Stimulated activated CD4-positive, alpha-beta T cell treated with anti-CD3 and anti-CD28 coated beads, Interleukin-15, amount 100 ng/mL, for 48 hours (primary cell): ENCODE data around the gene TEX53.

Source experiments
- DNase-seq, 2 donors: peaks; one replicate each; pipeline ENCODE4 v3.0.0-alpha.2; 2020; ENCODE audit warnings: low read depth in 2 of 2

TEX53 gene

DNA sequence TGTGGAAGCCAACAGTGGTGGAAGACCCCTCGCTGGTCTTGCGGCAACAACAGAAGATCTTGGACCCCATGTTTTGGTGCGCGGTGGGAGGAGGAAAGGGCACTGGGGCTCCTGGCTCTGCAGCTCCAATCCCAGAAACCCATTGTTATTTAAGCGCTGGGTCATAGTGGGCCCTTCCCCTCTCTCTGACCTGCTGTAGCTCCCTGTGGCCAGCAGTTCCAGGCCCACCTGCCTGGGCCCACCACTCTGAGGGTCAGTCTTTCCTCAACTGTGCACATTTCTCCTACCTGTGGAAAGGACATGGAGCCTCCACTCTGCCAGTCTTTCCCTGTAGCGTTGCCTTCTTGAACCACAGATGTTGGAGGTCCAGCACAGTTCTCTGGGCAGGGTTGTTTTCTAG lies at the start of gene TEX53:
Gene TEX53, minus strand, starts transcription at position 101 of the 400 bp plus-strand sequence. Its CDS starts 31 bp downstream, at position 70.
- no peak for DNase-seq

DNA sequence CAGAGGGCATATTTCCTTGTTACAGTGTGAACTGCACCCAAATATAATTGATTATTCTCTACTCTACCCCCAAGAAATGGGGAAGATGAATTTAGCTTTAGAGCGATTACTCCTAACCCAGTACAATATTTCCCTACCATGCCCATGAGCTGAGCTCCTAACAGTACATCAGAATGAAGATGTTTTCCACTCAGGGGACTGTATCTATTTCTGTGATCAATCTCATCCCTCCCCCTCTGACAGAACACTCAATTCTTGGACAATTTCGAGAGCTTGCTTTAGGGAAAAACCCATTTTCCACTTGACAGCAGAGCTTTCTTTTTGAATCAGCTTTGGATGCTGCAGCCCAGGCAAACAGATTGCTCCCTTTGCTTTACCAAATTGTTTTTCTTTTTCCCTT lies 49.1 kb upstream of the TEX53 start:
- no peak for DNase-seq

DNA sequence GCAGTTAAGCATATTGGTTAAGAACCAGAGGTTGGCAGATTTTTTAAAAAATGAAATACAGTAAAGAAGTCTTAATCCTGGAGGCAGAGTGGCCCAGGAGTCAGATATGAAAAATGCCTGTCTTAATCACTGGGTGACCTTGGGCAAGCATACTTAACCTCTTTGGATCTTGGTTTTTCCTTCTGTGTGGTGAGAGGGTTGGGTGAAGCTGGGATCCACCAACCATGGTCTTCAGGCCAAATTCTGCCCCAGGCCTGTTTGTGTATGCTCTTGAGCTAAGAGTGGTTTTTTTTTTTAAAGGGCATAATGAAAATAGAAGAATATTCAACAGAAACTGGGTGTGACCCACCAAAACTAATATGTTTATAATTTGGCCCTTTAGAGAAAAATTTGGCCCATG lies 44.4 kb upstream of the TEX53 start:
- DNase-seq: no peak

DNA sequence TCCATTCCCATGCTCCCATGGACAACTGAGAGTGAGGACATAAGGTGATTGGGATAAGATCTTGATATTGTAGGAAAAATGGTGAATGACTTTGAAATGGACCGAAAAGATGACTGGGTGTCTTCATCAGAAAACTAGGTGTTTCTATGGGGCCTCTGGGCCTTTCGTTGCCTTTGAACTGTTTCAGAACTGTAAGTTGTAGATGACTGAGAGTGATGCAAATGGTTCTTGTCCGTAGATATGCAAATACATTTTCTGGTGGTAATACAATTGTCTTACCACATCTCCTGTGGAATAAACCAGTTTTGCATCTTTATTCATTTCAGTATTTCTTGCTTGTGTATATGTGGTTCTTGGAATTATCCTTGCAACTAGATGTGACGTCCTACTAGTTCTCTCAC lies 40.3 kb upstream of the TEX53 start:
- peak in 1 of 2 donors; percentile 38 for DNase-seq

DNA sequence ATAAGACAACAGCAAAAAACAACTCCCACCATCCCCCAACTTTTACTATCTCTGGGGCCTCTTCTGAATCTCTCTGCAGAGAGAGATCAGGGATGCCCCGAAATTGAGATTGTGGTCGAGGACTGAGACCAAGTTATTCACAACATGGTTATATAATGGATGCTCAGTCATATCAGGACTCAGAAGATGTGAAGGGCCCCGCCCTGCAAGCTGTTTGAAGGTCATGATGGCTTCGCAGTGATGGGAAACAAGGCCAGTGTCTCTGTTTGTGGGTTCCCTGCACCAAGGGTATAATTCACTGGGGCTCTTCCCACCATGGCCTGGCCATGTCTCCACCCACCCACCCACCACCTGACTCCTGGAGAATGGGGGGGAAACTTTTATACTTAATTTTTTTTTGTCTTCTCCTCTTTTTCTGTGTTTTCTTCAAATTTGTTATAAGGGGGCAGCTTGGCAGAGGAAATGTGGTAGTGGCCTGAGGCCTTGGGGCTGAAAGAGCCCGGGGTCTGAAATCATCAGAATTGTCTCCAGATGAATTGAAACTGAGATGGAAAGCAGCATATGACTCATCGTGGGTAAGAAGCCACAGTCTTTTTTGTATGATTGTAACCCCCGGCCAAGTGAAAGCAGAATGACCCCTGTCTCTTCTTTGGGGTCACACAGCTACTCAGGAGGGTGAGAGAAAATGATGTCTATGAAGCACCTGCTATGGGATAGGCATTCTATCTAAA lies 39.4 kb upstream of the TEX53 start:
- DNase-seq: peak; percentile 64 to 75

DNA sequence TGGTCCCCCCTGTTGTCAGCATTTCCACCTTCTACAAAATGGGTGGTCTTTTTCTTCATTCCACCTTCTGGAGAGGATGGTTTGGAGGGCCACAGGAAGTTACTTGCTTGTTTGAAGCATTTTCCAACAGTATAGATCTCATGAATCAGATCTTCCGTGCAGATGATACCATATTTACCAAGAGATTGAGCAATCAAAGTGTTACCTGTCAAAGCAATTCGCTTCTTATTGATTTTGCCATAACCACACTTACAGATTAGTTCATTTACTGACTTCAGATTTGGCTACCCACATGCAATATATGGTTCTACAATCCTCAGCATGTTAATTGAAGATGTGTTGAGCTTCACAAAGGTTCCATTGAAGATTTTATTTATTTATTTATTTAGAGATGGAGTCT lies 38.3 kb upstream of the TEX53 start:
- DNase-seq: no peak

DNA sequence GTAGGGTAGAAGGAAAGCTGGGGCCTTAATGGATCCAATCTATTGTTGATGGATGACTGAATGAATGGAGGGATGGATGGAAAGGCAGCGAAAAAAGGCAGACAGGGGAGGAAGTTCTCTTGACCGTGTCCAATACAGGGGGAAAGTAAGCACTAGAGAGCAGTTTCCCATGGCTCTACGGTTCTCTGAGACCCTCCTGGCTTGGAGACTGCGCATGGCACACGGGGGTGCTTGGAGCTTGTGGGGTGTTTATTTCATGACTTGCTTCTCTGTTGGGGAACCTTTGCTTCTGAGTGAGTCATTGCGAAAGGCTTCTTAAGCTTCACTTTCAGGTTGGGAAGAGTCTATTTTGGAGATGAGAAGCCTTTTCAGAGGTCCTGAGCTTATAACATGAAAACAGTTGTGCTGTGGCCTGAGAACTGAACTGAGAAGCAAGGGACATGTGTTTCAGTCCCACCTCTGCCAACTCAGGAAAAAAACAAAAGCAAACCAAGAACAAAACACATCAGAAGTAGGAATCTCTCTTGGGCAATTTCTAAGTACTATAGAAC lies 37.2 kb upstream of the TEX53 start:
- DNase-seq: no peak

DNA sequence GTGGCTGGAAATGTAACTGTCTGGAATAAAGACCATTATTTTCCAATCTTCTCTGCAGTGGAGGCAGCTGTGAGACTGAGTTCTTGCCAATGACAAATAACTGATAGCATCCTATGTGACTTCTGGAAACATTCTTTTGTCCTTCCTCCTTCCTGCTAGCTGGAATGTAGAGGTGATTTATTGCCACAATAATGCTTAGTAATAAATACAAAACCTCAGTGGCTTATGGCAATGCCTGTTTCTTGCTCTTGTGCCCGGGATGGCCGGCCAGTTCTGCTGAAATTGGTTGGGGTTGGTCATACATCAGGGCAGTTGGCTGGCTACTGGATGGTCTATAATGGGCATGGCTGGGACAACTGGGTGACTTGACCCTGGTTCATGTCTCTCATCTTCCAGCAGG lies 36.5 kb upstream of the TEX53 start:
- DNase-seq: no peak

DNA sequence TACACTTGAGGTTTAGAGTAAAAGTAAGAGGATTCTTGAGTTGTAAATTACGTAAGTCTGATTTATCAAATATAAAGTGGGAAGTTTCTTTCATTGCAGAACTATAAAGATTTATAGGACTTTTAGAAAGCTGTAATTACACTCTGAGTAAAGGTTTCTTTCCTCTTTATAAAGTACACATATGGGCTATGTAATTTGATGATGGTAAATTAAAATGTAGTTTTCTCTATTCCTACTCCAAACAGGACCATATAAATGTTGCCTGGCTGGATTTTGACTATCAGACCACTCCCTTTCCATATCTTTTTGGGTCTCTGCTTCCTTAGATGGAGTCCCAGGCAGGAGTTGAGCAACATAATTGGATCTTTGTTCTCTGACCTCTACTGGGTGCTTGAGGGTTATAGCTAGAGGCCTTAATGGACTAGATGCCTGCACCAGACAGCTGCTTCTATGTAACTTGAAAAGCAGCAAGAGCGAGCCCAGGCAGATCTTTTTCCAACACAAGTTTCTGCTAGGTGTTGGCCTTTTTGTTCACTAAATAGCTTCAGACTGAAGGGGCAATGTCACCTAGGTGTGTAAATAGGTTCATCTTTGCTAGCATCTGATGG lies 35.7 kb upstream of the TEX53 start:
- no peak for DNase-seq

DNA sequence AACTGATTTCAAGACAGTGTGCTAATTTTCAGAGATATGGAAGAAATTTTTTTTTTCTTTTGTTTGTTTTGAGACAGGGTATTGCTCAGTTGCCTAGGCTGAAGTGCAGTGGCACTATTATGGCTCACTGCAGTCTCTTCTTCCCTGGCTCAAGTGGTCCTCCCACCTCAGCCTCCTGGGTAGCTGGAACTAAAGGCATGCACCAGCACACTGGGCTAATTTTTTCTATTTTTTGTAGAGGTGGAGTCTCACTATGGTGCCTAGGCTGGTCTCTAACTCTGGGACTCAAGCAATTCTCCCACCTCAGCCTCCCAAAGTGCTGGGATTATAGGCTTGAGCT lies 34.3 kb upstream of the TEX53 start:
- DNase-seq: no peak

DNA sequence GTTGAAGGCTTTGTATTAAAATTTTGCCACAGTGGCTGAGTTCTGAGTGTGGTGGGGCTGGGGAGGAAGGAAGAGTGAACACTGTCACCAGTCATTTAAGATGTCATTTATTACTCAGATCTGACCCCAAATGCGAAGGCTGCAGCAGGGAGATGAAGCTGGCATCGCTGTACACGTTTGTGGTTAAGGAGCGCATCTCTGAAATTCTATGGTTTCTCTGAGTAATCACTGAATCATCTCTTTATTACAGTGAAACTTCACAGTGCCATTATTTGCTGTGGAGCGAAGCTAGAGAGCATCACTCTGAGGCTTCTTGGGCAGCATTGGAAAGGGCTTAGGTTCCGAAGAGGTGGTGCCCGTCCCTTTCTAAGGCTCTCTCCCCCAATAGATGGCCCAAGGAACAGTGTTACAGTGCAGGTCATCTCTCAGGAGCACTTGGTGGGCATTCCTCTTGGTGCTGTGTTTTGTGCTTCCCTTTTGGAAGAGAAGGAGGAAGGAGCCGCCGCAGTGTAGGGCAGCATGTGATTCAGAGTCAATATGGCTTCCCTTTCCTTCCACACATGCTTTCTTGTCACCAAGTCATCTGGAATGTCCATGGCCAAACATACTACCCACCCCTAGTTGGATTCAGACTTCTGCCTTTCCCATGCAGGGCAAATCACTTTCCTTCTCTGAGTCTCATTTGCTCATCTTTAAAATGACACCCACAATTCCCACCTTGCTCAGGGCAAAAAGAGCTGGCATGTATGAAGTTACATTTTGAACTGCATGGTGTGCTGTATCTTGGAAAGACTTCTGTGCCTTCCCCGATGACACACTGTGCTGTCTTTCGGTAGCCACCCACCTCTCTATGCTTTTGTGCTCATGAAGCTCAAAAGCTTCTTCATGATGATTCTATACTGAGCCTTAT lies 33.7 kb upstream of the TEX53 start:
- peak; percentile 65 to 75 for DNase-seq

DNA sequence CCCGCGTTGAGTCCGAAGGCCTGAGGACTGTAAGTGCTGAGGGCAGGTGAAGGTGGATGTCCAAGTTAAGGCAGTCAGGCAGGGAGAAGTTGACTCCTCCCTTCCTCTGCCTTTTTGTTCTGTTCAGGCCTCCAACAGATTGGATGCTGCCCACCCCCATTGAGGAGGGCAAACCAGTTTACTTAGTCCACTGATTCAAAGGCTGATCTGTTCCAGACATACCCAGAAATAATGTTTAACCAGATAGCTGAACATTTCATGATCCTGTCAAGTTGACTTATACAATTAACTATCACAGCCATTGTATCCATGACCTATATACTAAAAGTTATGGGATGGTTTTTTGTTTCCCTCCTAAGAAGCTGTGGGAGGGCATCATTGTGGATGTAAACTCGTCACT lies 32.7 kb upstream of the TEX53 start:
- no peak for DNase-seq

DNA sequence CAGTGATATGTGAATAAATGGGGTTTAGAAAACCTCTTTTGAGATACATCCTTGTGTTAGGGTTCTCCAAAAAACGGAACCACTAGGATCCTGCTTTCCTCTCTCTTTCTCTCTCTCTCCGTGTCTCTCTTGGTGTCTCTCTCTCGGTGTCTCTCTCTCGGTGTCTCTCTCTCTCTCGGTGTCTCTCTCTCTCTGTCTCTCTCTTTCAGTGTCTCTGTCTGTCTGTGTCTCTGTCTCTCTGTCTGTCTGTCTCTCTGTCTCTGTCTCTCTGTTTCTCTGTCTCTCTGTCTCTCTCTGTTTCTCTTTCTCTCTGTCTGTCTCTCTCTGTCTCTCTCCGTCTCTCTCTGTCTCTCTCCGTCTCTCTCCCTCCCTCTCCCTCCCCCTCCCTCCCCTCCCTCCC lies 32.2 kb upstream of the TEX53 start:
- no peak for DNase-seq

DNA sequence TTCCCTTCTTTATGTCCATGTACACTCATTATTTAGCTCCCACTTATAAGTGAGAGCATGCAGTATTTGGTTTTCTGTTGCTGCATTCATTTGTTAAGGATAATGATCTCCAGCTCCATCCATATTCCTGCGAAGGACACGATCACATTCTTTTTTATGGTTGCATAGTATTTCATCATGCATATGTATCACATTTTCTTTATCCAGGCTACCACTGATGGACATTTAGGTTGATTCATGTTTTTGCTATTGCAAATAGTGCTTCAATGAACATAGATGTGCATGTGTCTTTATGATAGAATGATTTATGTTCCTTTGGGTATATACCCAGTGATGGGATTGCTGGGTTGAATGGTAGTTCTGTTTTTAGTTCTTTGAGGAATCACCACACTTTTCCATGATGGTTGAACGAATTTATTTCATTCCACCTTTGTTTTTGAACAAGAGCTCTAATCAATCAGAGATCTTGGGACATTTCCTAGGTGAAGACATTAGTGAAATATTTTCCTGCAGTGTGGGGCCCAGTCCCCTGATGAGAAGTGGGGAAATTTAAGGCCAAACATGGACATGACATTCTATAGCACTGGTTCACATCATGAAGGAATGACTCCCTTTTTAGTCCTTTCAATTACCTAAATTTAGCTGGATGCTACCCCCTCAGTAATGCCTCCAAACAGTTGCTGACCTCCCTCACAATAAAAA lies 31.5 kb upstream of the TEX53 start:
- DNase-seq: no peak

DNA sequence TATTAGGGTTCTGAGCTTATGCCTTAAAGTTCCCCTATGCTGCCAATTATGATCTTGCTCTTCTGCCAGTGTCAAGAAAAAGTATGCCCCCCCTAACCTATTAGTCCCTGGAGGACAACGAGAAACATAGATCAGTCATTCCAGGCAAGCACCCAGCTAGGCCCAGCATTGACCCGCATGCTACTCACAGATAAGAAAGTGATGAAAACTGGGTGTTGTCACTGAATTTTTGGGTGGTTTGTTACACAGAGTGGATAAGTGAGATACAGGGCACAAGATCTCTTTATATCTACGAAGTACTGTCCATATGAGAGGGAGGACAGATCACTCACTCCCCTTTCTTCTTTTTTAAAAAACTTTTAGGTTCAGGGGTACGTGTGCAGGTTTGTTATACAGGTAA lies 30.8 kb upstream of the TEX53 start:
- no peak for DNase-seq

DNA sequence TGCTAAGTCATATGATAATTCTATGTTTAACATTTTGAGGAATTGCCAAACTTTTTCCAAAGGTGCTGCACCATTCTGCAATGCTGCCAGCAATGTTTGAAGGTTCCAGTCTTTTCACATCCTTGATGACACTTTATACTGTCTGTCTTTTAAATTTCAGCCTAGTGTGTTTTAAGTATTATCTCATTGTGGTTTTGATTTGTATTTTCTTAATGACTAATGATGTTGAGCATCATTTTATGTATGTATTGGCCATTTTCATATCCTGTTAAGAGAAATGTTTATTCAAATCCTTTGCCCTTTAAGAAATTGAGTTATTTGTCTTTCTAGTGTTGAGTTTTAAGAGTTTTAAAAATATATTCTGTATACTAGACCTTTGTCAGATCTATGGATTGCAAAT lies 29.4 kb upstream of the TEX53 start:
- no peak for DNase-seq

DNA sequence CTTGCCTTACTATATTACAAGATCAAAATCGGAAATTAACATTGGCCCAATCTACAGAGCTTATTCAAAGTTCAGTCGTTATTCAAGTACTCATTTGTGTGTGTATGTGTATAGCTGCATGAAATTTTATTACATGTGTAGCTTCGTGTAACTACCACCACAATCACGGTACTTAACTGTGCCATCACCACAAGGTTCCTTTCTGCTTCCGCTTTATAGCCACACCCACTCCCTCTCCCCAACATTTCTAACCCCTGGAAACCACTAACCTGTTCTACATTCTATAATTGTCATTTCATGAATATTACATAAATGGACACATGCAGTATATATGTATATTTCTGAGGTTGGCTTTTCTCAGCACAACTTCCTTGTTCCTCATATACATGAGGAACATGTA lies 28.3 kb upstream of the TEX53 start:
- no peak for DNase-seq

DNA sequence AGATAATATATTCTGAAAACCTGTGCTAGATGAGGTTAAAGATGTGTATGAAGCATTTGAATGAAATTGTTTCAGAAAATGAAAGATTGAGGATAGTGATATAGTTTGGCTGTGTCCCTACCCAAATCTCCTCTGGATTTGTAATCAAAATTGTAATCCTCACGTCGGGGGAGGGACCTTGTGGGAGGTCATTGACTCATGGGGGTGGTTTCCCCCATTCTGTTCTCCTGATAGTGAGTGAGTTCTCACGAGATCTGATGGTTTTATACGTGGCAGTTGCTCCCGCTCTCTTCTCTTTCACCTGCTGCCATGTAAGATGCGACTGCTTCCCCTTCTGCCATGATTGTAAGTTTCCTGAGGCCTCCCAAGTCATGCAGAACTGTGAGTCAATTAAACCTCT lies 26.4 kb upstream of the TEX53 start:
- DNase-seq: peak in 1 of 2 donors; percentile 22

DNA sequence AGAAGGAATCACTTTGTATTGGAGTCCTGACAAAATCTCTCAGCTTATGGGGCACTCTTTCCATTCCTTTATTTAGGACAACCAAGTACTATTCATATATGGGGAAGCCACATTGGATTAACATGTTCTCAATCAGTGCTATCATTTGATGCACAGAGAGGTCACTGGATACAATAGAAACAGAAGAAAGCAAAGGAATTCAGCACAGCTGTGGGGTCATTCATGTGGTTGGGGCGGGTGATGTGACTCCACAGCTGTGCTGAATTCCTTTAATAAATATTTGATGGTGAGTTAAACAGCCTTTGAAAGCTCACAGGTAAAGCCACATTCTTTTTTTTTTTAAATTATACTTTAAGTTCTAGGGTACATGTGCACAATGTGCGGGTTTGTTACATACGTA lies 25.2 kb upstream of the TEX53 start:
- DNase-seq: no peak

DNA sequence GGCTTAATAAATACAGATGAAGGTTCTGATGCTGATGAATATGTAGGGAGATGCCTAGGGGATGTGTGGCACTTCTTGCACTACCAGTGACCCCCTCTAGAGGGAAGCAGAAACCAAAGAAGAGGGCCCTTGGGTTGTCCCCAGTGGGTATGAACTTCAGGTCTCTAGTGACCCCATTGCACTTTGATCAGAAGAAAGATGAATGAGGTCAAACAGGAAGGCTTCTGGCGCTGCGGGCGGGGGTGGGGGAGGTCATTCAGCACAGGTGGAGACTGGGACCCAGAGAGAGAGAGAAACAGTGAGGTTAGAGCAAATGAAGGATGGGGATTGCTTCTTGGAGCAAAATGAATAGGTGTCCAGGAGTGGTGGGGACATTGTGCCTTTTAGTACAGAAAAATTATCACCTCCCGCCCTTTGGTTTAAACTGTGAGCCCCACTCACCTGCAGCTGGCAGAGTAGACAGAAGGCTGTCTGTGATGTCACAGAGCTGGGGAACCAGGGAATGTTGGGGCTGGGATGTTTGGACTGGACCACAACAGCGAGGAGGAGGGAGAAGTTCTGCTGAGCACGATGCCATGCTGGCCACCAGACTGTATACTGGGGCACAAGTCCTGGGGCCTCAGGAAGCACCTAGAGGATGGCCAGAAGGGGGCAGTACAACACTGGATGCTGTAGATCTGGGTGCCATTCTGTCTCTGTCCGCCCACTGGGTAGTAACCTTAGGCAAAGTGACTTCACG lies 24.2 kb upstream of the TEX53 start, which contains the start of gene TEX48:
Gene TEX48, minus strand, starts transcription at position 599 of the 739 bp plus-strand sequence. CDS start 10,469 bp downstream, outside the sequence.
- peak; percentile 79 to 83 for DNase-seq
